Left lung (tissue), 10 donors: Measurements from ENCODE around the gene CBLN1. TPM values are rescaled to one million over a fixed set of nuclear protein-coding genes. Genes with fewer than 3 reads are reported as not detected.

Experiments used
- ATAC-seq: fragments of 200-7000 bp; cut with Tn5 transposase; one replicate; pipeline ENCODE4 v1.9.1; 2020; ENCODE audit warnings: moderate library complexity
- DNase-seq, 4 donors: peaks; one replicate each; pipeline ENCODE4 v3.0.0-alpha.2; 2013 to 2020
- H3K27ac ChIP-seq, 2 donors: fragments of 200-600 bp; sonication (generic) in 1 of 2; one replicate each; pipeline versions ENCODE4 v1.5.0 to v1.8.0; 2020 to 2021
- H3K27me3 ChIP-seq, 2 donors: fragments of 200-600 bp; sonication (generic) in 1 of 2; one replicate each; pipeline versions ENCODE4 v1.5.0 to v1.8.0; 2020 to 2021
- H3K36me3 ChIP-seq, 2 donors: fragments of 200-600 bp; sonication (generic) in 1 of 2; one replicate each; pipeline versions ENCODE4 v1.5.0 to v1.8.0; 2020 to 2021
- H3K4me1 ChIP-seq, 2 donors: fragments of 200-600 bp; one replicate each; pipeline ENCODE4 v1.8.0; 2021
- H3K4me3 ChIP-seq, 2 donors: fragments of 200-600 bp; sonication (generic) in 1 of 2; one replicate each; pipeline versions ENCODE4 v1.5.0 to v1.8.0; 2020 to 2021; ENCODE audit warnings: mild to moderate bottlenecking in 1 of 2
- H3K9me3 ChIP-seq, 2 donors: fragments of 200-600 bp; sonication (generic) in 1 of 2; one replicate each; pipeline versions ENCODE4 v1.5.0 to v1.8.0; 2020 to 2021
- CTCF ChIP-seq, 2 donors: fragments of 200-600 bp; sonication (generic) in 1 of 2; IDR thresholded peaks; one replicate each; pipeline versions ENCODE4 v1.5.0 to v1.8.0; 2021; ENCODE audit warnings: antibody characterized with exemption in 2 of 2
- intact Hi-C, 2 donors: fragments of 100-400 bp; cut with DNase I; formaldehyde crosslinking; loops; one replicate each; pipeline versions ENCODE4 v1.11.2 to v1.14.2; 2022
- polyA plus RNA-seq, 6 donors: library from polyadenylated mRNA; unstranded; fragments of 120-200 nt; gene quantifications; one replicate each; pipeline ENCODE4 v1.2.1, GENCODE V29; 2013; ENCODE audit not compliant: insufficient read length in 6 of 6
- total RNA-seq, 2 donors: library from RNA; stranded (reverse); fragmentation: NEBNext Ultra II Directional; extraction: Animal tissue kit (Norgen Biotek cat#: 25700); gene quantifications; one replicate each; pipeline ENCODE4 v1.2.1, GENCODE V29; 2021
- donor health status: DM: no; HTN: yes; CAD: no.
- donor health status: DM: no; HTN: no; CAD: no.

Gene CBLN1
- total and polyA plus RNA-seq, 8 donors, result 0.12 to 0.70 (median 0.19) TPM; not detected in 2

GRCh38 chr16:49278567-49278827, 3.1 kb downstream of the CBLN1 start:
- H3K4me3 ChIP-seq, result no peak overlapping the region

GRCh38 chr16:49277766-49278566, 3.7 kb downstream of the CBLN1 start:
- DNase-seq (peak in 1 of 4 donors; percentile 55), ATAC-seq (no peak)
- Histone ChIP-seq H3K27ac (no peak overlapping the region), H3K36me3 (no peaks in the 10 kb centered on the region), H3K9me3 (no peaks in the 10 kb centered on the region), H3K4me1 (peaks cover 0 to 18% of the 10 kb centered on the region in 2 donors), H3K4me3 (no peak overlapping the region), H3K27me3 (peaks cover 84 to 100% of the 10 kb centered on the region in 2 donors)
- no peak for TF ChIP-seq CTCF (IDR thresholded peaks at IDR 0.05)
- intact Hi-C loops, result no loop called here

More at GRCh38 chr16:49278567-49278827, 3.1 kb downstream of the CBLN1 start:
- H3K9me3 ChIP-seq, result no peaks in the 10 kb centered on the region
- intact Hi-C loops, result no loop called here
- no peak for TF ChIP-seq CTCF (IDR thresholded peaks at IDR 0.05)
- H3K27me3 ChIP-seq, result peaks cover 89 to 100% of the 10 kb centered on the region in 2 donors
- DNase-seq (no peak), ATAC-seq (no peak)
- H3K36me3 ChIP-seq, result no peaks in the 10 kb centered on the region
- no peak overlapping the region for H3K27ac ChIP-seq
- peaks cover 0 to 22% of the 10 kb centered on the region in 2 donors for H3K4me1 ChIP-seq

- Histone ChIP-seq H3K36me3 (no peaks in the 10 kb centered on the region), H3K4me1 (peaks cover 0 to 12% of the 10 kb centered on the region in 2 donors), H3K4me3 (no peak overlapping the region), H3K27me3 (peaks cover 78 to 100% of the 10 kb centered on the region in 2 donors), H3K9me3 (no peaks in the 10 kb centered on the region), H3K27ac (no peak overlapping the region)
- intact Hi-C loops, result no loop called here
- TF ChIP-seq CTCF (IDR thresholded peaks at IDR 0.05), result no peak
- ATAC-seq (no peak), DNase-seq (no peak)
These were observed 4.3 kb downstream of the CBLN1 start for GRCh38 chr16:49277386-49277742.

- TF ChIP-seq CTCF (IDR thresholded peaks at IDR 0.05), result no peak
- Histone ChIP-seq H3K36me3 (no peaks in the 10 kb centered on the region), H3K9me3 (no peaks in the 10 kb centered on the region), H3K4me1 (peaks cover 0 to 8% of the 10 kb centered on the region in 2 donors), H3K27me3 (peaks cover 77 to 100% of the 10 kb centered on the region in 2 donors), H3K27ac (no peak overlapping the region), H3K4me3 (no peak overlapping the region)
- no peak for ATAC-seq
- intact Hi-C loops, result no loop called here
- peak in 1 of 4 donors; percentile 60 for DNase-seq
These were observed 4.8 kb downstream of the CBLN1 start for GRCh38 chr16:49276646-49277385.

- DNase-seq, result peak in 1 of 4 donors; percentile 52
- ATAC-seq, result no peak
- intact Hi-C loops, result no loop called here
- no peak overlapping the region for H3K4me3 ChIP-seq
- TF ChIP-seq CTCF (IDR thresholded peaks at IDR 0.05), result no peak
- H3K9me3 ChIP-seq, result no peaks in the 10 kb centered on the region
- no peak overlapping the region for H3K27ac ChIP-seq
- peaks cover 69 to 98% of the 10 kb centered on the region in 2 donors for H3K27me3 ChIP-seq
- H3K36me3 ChIP-seq, result no peaks in the 10 kb centered on the region
- peaks cover 0 to 1% of the 10 kb centered on the region in 2 donors for H3K4me1 ChIP-seq
These were observed 5.8 kb downstream of the CBLN1 start for GRCh38 chr16:49275870-49276269.
